Measurements from ENCODE around the gene TAF11L8. TPM values are rescaled to one million over a fixed set of nuclear protein-coding genes. Genes with fewer than 3 reads are reported as not detected.
"Not testable (repeated sequence)": the region's sequence is repeated elsewhere in the genome, so short reads cannot be mapped to it uniquely, and the experiment has no call there.

Gene TAF11L8
- not detected for polyA plus RNA-seq

GRCh38 chr5:17590860-17591259, at the start of gene TAF11L8:
TSS of gene TAF11L8 (minus strand) at chr5:17590960.
- H3K9me3 Mint-ChIP-seq, H3K4me1 Mint-ChIP-seq, H3K27ac Mint-ChIP-seq, H3K36me3 Mint-ChIP-seq, H3K4me3 Mint-ChIP-seq, H3K27me3 Mint-ChIP-seq: not testable (repeated sequence)

- Mint-ChIP-seq H3K4me3 (no peak within 1 kb of the TSS), H3K27ac (no peak within 1 kb of the TSS), H3K27me3 (no peaks in the 10 kb centered on the region), H3K4me1 (peaks cover 0 to 1% (median 0%) of the 10 kb centered on the region in 3 donors), H3K9me3 (peaks cover 0 to 5% (median 0%) of the 10 kb centered on the region in 3 donors), H3K36me3 (no peaks in the 10 kb centered on the region)
Observed at GRCh38 chr5:17634160-17634559, 43.4 kb upstream of the TAF11L8 start, which contains the start of gene TAF11L14. TSS of gene TAF11L14 (plus strand) at chr5:17634460.

- not testable (repeated sequence) for H3K27ac Mint-ChIP-seq, H3K27me3 Mint-ChIP-seq, H3K4me1 Mint-ChIP-seq, H3K4me3 Mint-ChIP-seq, H3K36me3 Mint-ChIP-seq, H3K9me3 Mint-ChIP-seq
Observed at GRCh38 chr5:17631788-17632187, 41.0 kb upstream of the TAF11L8 start, which contains the start of gene TAF11L13. TSS of gene TAF11L13 (plus strand) at chr5:17632088.

GRCh38 chr5:17625686-17626085, 34.9 kb upstream of the TAF11L8 start:
- no peak overlapping the region for H3K27ac Mint-ChIP-seq
- H3K4me3 Mint-ChIP-seq, result no peak overlapping the region
- no peaks in the 10 kb centered on the region for H3K4me1 Mint-ChIP-seq
- H3K27me3 Mint-ChIP-seq, result no peaks in the 10 kb centered on the region
- no peaks in the 10 kb centered on the region for H3K36me3 Mint-ChIP-seq
- peaks cover 0 to 5% (median 0%) of the 10 kb centered on the region in 3 donors for H3K9me3 Mint-ChIP-seq

GRCh38 chr5:17620627-17621026, 29.9 kb upstream of the TAF11L8 start:
- Mint-ChIP-seq H3K36me3 (no peaks in the 10 kb centered on the region), H3K4me1 (no peaks in the 10 kb centered on the region), H3K9me3 (peaks cover 0 to 5% (median 0%) of the 10 kb centered on the region in 3 donors), H3K27me3 (no peaks in the 10 kb centered on the region), H3K4me3 (no peak overlapping the region), H3K27ac (no peak overlapping the region)

GRCh38 chr5:17619354-17619753, 28.6 kb upstream of the TAF11L8 start:
- Mint-ChIP-seq H3K27me3 (no peaks in the 10 kb centered on the region), H3K9me3 (peaks cover 0 to 5% (median 0%) of the 10 kb centered on the region in 3 donors), H3K27ac (no peak overlapping the region), H3K4me3 (no peak overlapping the region), H3K4me1 (no peaks in the 10 kb centered on the region), H3K36me3 (no peaks in the 10 kb centered on the region)

GRCh38 chr5:17614872-17615605, 24.3 kb upstream of the TAF11L8 start:
- H3K27me3 Mint-ChIP-seq, result no peaks in the 10 kb centered on the region
- H3K4me1 Mint-ChIP-seq, result no peaks in the 10 kb centered on the region
- H3K4me3 Mint-ChIP-seq, result no peak overlapping the region
- H3K9me3 Mint-ChIP-seq, result peaks cover 0 to 1% (median 0%) of the 10 kb centered on the region in 3 donors
- no peaks in the 10 kb centered on the region for H3K36me3 Mint-ChIP-seq
- H3K27ac Mint-ChIP-seq, result no peak overlapping the region

- H3K27ac Mint-ChIP-seq, H3K9me3 Mint-ChIP-seq, H3K4me3 Mint-ChIP-seq, H3K36me3 Mint-ChIP-seq, H3K27me3 Mint-ChIP-seq, H3K4me1 Mint-ChIP-seq: not testable (repeated sequence)
Observed at GRCh38 chr5:17610092-17610491, 19.3 kb upstream of the TAF11L8 start, which contains the start of gene TAF11L12. TSS of gene TAF11L12 (plus strand) at chr5:17610392.

GRCh38 chr5:17607461-17607860, 16.7 kb upstream of the TAF11L8 start:
- H3K27me3 Mint-ChIP-seq, H3K27ac Mint-ChIP-seq, H3K4me3 Mint-ChIP-seq, H3K4me1 Mint-ChIP-seq, H3K9me3 Mint-ChIP-seq, H3K36me3 Mint-ChIP-seq: not testable (repeated sequence)

- H3K4me3 Mint-ChIP-seq, result no peak overlapping the region
- H3K27me3 Mint-ChIP-seq, result no peaks in the 10 kb centered on the region
- peaks cover 0 to 2% (median 0%) of the 10 kb centered on the region in 3 donors for H3K9me3 Mint-ChIP-seq
- no peaks in the 10 kb centered on the region for H3K36me3 Mint-ChIP-seq
- H3K27ac Mint-ChIP-seq, result no peak overlapping the region
- peaks cover 0 to 1% (median 0%) of the 10 kb centered on the region in 3 donors for H3K4me1 Mint-ChIP-seq
Observed at GRCh38 chr5:17604951-17605350, 14.2 kb upstream of the TAF11L8 start.

- H3K4me1 Mint-ChIP-seq, H3K9me3 Mint-ChIP-seq, H3K27me3 Mint-ChIP-seq, H3K36me3 Mint-ChIP-seq, H3K4me3 Mint-ChIP-seq, H3K27ac Mint-ChIP-seq: not testable (repeated sequence)
Observed at GRCh38 chr5:17603880-17604279, 13.1 kb upstream of the TAF11L8 start, which contains the start of gene TAF11L11. TSS of gene TAF11L11 (plus strand) at chr5:17604183.

- not testable (repeated sequence) for H3K9me3 Mint-ChIP-seq, H3K27ac Mint-ChIP-seq, H3K4me1 Mint-ChIP-seq, H3K27me3 Mint-ChIP-seq, H3K4me3 Mint-ChIP-seq, H3K36me3 Mint-ChIP-seq
Observed at GRCh38 chr5:17597728-17598127, 7.0 kb upstream of the TAF11L8 start, which contains the start of gene TAF11L10. TSS of gene TAF11L10 (minus strand) at chr5:17597828.

GRCh38 chr5:17594255-17594654, 3.5 kb upstream of the TAF11L8 start, which contains the start of gene TAF11L9:
TSS of gene TAF11L9 (minus strand) at chr5:17594394.
- H3K4me3 Mint-ChIP-seq, H3K27ac Mint-ChIP-seq, H3K27me3 Mint-ChIP-seq, H3K4me1 Mint-ChIP-seq, H3K36me3 Mint-ChIP-seq, H3K9me3 Mint-ChIP-seq: not testable (repeated sequence)

GRCh38 chr5:17585658-17586057, 5.1 kb downstream of the TAF11L8 start, which contains the start of gene TAF11L7:
TSS of gene TAF11L7 (minus strand) at chr5:17585758.
- not testable (repeated sequence) for H3K36me3 Mint-ChIP-seq, H3K27ac Mint-ChIP-seq, H3K4me3 Mint-ChIP-seq, H3K27me3 Mint-ChIP-seq, H3K4me1 Mint-ChIP-seq, H3K9me3 Mint-ChIP-seq
